ENCODE measurements around the gene HYAL3.

GRCh38 chr3:50319894-50320625 is 20.9 kb upstream of the HYAL3 start:
- no peak for TF ChIP-seq CTCF (conservative IDR thresholded peaks at IDR 0.05)
- no peak for TF ChIP-seq EZH2 (IDR thresholded peaks at IDR 0.05; ENCODE audit: low read depth)

Measured in PC-9 (cell line).